K562 (cell line): ENCODE data around the gene DCAF6. TPM values are rescaled to one million over a fixed set of nuclear protein-coding genes. Genes with fewer than 3 reads are reported as not detected.
A peak's percentile ranks its signal among the peaks of the same experiment; 100 is the strongest.

Source experiments
- ATAC-seq: fragments of 200-7000 bp; cut with Tn5 transposase; 3 replicates; pipeline ENCODE4 v1.9.1; 2020; ENCODE audit warnings: moderate library complexity
- BruUV-seq: library from RNA; stranded (reverse); fragments of 400-500 nt; replicated peaks from 2 replicates; lab custom pipeline; 2021; lab: Mats Ljungman, UMichigan
- CTCF ChIA-PET: fragments of 300-600 bp; formaldehyde crosslinking; extraction: SDS; loops from one replicate; lab custom pipeline; 2021; ENCODE audit warnings: low intra/inter-chr PET ratio; lab: Yijun Ruan, JAX
- POLR2A ChIA-PET: fragments of 300-600, 350-650 bp; sonication (Branson Sonifier 250); formaldehyde crosslinking; extraction: SDS; loops from one replicate; lab custom pipeline; 2021; ENCODE audit warnings: antibody characterized with exemption, inconsistent platforms; lab: Yijun Ruan, JAX
- DNase-seq, 4 experiments: peaks; one replicate each; pipeline versions ENCODE4 v3.0.0 to v3.0.0-alpha.2; 2011 to 2018; ENCODE audit warnings: low spot score in 3 of 4, mixed read lengths in 3 of 4; ENCODE audit errors: extremely low read depth in 1 of 4
- FAIRE-seq: peaks from 2 replicates; lab custom pipeline; 2011; peaks lifted over from hg19 to GRCh38; lab: Jason Lieb, UNC
- H2AFZ ChIP-seq: 2 replicates; pipeline ENCODE4 v1.6.0; 2011; ENCODE audit warnings: low read depth, low read length, control low read depth, inconsistent platforms
- H3K27ac ChIP-seq: fragments of 200-600 bp; 3 replicates; pipeline ENCODE4 v1.8.0; 2011; ENCODE audit warnings: low read depth, mild to moderate bottlenecking, control low read depth, inconsistent platforms, low read length, moderate library complexity, mixed read lengths; ENCODE audit errors: extremely low read depth
- H3K27me3 ChIP-seq, 2 experiments: fragments of 300-600 bp in 1 of 2; 2 replicates in 1 of 2; 3 replicates in 1 of 2; pipeline versions ENCODE4 v1.6.0 to v1.8.0; 2011; ENCODE audit warnings: inconsistent platforms in 2 of 2, low read length in 2 of 2, mild to moderate bottlenecking in 1 of 2, mixed read lengths in 1 of 2, moderate library complexity in 1 of 2; ENCODE audit not compliant: control insufficient read depth in 2 of 2, insufficient read depth in 2 of 2
- H3K36me3 ChIP-seq: fragments of 300-600 bp; 3 replicates; pipeline ENCODE4 v1.8.0; 2011; ENCODE audit warnings: mild to moderate bottlenecking, low read length, inconsistent platforms; ENCODE audit not compliant: control insufficient read depth, insufficient read depth
- H3K4me1 ChIP-seq, 2 experiments: fragments of 200-600 bp in 1 of 2; replicated peaks in 1 of 2; 2 replicates in 1 of 2; 3 replicates in 1 of 2; pipeline versions ENCODE4 v1.5.1 to v1.8.0; 2011; ENCODE audit warnings: inconsistent platforms in 2 of 2, low read length in 2 of 2, mild to moderate bottlenecking in 1 of 2, mixed read lengths in 1 of 2, moderate library complexity in 1 of 2; ENCODE audit not compliant: control insufficient read depth in 2 of 2, insufficient read depth in 2 of 2
- H3K4me2 ChIP-seq: 2 replicates; pipeline ENCODE4 v1.6.1; 2011; ENCODE audit warnings: low read length, control low read depth, inconsistent platforms, mixed read lengths; ENCODE audit not compliant: insufficient read depth
- H3K4me3 ChIP-seq: fragments of 200-600 bp; sonication (generic), shearing (Covaris generic); 2 replicates; pipeline ENCODE4 v1.5.1; 2016; ENCODE audit warnings: control low read depth, inconsistent platforms
- H3K79me2 ChIP-seq: fragments of 200-600 bp; 3 replicates; pipeline ENCODE4 v1.8.0; 2011; ENCODE audit warnings: low read length, inconsistent platforms; ENCODE audit not compliant: control insufficient read depth, insufficient read depth
- H3K9ac ChIP-seq, 2 experiments: 2 replicates each; pipeline versions ENCODE4 v1.6.0 to v1.6.1; 2011; ENCODE audit warnings: low read depth in 2 of 2, low read length in 2 of 2, control low read depth in 1 of 2, inconsistent platforms in 1 of 2, mild to moderate bottlenecking in 1 of 2, mixed read lengths in 1 of 2; ENCODE audit not compliant: insufficient read depth in 1 of 2
- H3K9me1 ChIP-seq: one replicate; pipeline ENCODE4 v1.6.0; 2011; ENCODE audit warnings: inconsistent platforms, mild to moderate bottlenecking, low read length, moderate library complexity; ENCODE audit not compliant: control insufficient read depth, insufficient read depth
- H3K9me3 ChIP-seq: replicated peaks from 2 replicates; pipeline ENCODE4 v1.5.1; 2011; ENCODE audit warnings: low read depth, low read length, inconsistent platforms; ENCODE audit not compliant: control insufficient read depth, insufficient read depth
- H4K20me1 ChIP-seq: replicated peaks from 2 replicates; pipeline ENCODE4 v1.6.1; 2011; ENCODE audit warnings: low read length, inconsistent platforms, mixed read lengths; ENCODE audit not compliant: control insufficient read depth, insufficient read depth
- ARNT ChIP-seq, 2 experiments: fragments of 450-650 bp; IDR thresholded peaks; 2 replicates each; pipeline ENCODE4 v1.6.1; 2016; ENCODE audit warnings: mild to moderate bottlenecking in 1 of 2
- MAFG ChIP-seq: fragments of 450-650 bp; conservative IDR thresholded peaks from 2 replicates; pipeline ENCODE4 v1.6.1; 2016; ENCODE audit warnings: missing genetic modification characterization, missing compliant biosample characterization
- PHB2 ChIP-seq: fragments of 450-650 bp; IDR thresholded peaks from 2 replicates; pipeline ENCODE4 v1.6.1; 2017; ENCODE audit warnings: low read depth
- RBBP5 ChIP-seq: fragments of 200-600 bp; sonication (generic); IDR thresholded peaks from 2 replicates; pipeline ENCODE4 v1.6.1; 2012; ENCODE audit warnings: borderline replicate concordance, mild to moderate bottlenecking, low read length, control low read depth, inconsistent platforms; ENCODE audit not compliant: insufficient read depth, poor library complexity, severe bottlenecking
- SIN3A ChIP-seq, 2 experiments: fragments of 150-350 bp in 1 of 2; IDR thresholded peaks; 2 replicates each; pipeline ENCODE4 v1.6.1; 2011 to 2016; ENCODE audit warnings: borderline replicate concordance in 2 of 2, low read depth in 2 of 2, low read length in 2 of 2, mild to moderate bottlenecking in 2 of 2, moderate library complexity in 2 of 2; ENCODE audit not compliant: control insufficient read depth in 1 of 2
- SMAD2 ChIP-seq: fragments of 150-350 bp; IDR thresholded peaks from 2 replicates; pipeline ENCODE4 v1.6.1; 2014; ENCODE audit warnings: low read depth, mild to moderate bottlenecking, low read length
- WGBS: fragments of 100-300 bp; shearing (Covaris generic); methylation state at CpG from one replicate; pipeline ENCODE4 v1.1.6; 2016; ENCODE audit warnings: low coverage, mixed read lengths; ENCODE audit not compliant: insufficient coverage; ENCODE audit errors: missing lambda C conversion rate; 5-methylcytosine and 5-hydroxymethylcytosine counted together
- in situ Hi-C: fragments of 300-500 bp; cut with MboI; formaldehyde crosslinking; loops from 4 replicates; pipeline ENCODE4 v1.15.0; 2018; ENCODE audit warnings: inconsistent platforms, mixed read lengths
- intact Hi-C: fragments of 100-400 bp; cut with micrococcal nuclease; formaldehyde crosslinking; loops from 2 replicates; pipeline ENCODE4 v1.14.2; 2022
- polyA plus RNA-seq, 8 experiments: library from polyadenylated mRNA; depleted of rRNA in 4 of 8; stranded (reverse) in 5 of 8; unstranded in 3 of 8; fragments of >200 nt; fragmentation: Nextera tagmentation in 2 of 8; fragmentation: Illumina TruSeq in 1 of 8; extraction: Ambion mirVana in 2 of 8; extraction: Trizol in 1 of 8; gene quantifications; 2 replicates each; pipeline versions ENCODE4 v1.2.1 to v1.2.3, GENCODE V29; 2011 to 2014; ENCODE audit warnings: inconsistent platforms in 1 of 8, missing spikeins in 1 of 8
- total RNA-seq, 7 experiments: library from RNA; depleted of rRNA in 6 of 7; stranded (reverse); fragments of >200 nt in 6 of 7; fragmentation: Illumina TruSeq in 2 of 7; extraction: Trizol in 2 of 7; gene quantifications; 2 replicates each; pipeline versions ENCODE4 v1.2.1 to v1.2.3, GENCODE V29; 2011 to 2021; ENCODE audit warnings: low replicate concordance in 1 of 7

DCAF6 gene
- total and polyA plus RNA-seq, 9 of the 15 experiments (the other 6 are each of a cell fraction or from before 2014, with no cell fraction given) = 19.1 to 102 (median 46.3) TPM

DNA sequence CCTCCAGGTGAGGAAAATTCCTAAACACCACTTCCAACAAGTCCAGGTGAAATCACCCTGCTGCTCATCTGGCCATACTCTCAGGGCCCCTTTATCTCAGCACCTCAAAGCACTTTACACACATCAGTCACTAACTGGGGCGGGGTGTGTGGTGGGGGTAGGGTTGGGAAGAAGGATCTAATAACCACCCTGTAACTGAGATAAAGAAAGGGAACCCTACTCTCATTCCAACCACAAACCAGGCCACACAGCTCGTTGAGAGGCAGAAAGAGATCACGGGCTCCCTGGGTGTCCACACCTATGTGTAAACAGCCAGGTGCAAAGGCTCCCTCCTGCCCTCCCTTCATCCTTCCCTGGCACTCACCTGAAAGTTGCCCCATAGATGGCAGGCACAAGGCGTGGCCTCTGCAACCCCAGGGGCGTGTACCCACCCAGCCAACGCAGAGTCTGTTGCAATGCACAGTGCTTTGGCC lies 179.9 kb downstream of the DCAF6 start:
- no TSS peak for BruUV-seq
- H4K20me1 ChIP-seq = no peaks in the 10 kb centered on the region
- no peaks in the 10 kb centered on the region for H3K9me1 ChIP-seq
- no peak overlapping the region for H3K4me3 ChIP-seq
- H3K79me2 ChIP-seq = no peaks in the 10 kb centered on the region
- DNase-seq (no peak), FAIRE-seq (no peak), ATAC-seq (peak; percentile 44)
- no peaks in the 10 kb centered on the region; a peak in 3 of 5 replicates for H3K4me1 ChIP-seq
- peaks cover 4% of the 10 kb centered on the region; the same call in 1 of the 2 replicates for H3K9me3 ChIP-seq
- no peaks in the 10 kb centered on the region for H3K27me3 ChIP-seq
- 0 out of 4 replicates have a peak overlapping the region, but pooled peaks of 1 of the 2 experiments have one; percentile 49 for H3K9ac ChIP-seq
- ChIA-PET CTCF (no interaction called here), POLR2A (interaction anchor here (1.1 to 3.4 kb wide), 3 partner anchors 11 to 356 kb away, joined by 3 to 20 read pairs (median 3); no protein-coding TSS in a partner anchor)
- no peak overlapping the region for H3K27ac ChIP-seq
- no peaks in the 10 kb centered on the region for H3K36me3 ChIP-seq
- intact Hi-C loops (no loop called here), in situ Hi-C loops (no loop called here)
- H2AFZ ChIP-seq = no peak overlapping the region
- no peak overlapping the region for H3K4me2 ChIP-seq
- 3% methylated on average over 6 of the region's 6 CpGs for WGBS
- TF ChIP-seq PHB2 (no peak), MAFG (tag) (no peak), ARNT (IDR thresholded peaks at IDR 0.05) (no peak), SMAD2 (no peak), SIN3A (IDR thresholded peaks at IDR 0.05; ENCODE audit: borderline replicate concordance in 2 of 2, control insufficient read depth in 1 of 2, low read depth in 2 of 2, low read length in 2 of 2) (no peak), RBBP5 (peak; percentile 29)
